GM10266 (cell line): ENCODE results near the gene RRM2.
"Not testable (repeated sequence)": the region's sequence is repeated elsewhere in the genome, so short reads cannot be mapped to it uniquely, and the experiment has no call there.

Experiments used
- DNase-seq: peaks from one replicate; pipeline ENCODE4 v3.0.0; 2012; ENCODE audit errors: extremely low spot score
- CTCF ChIP-seq: IDR thresholded peaks from 2 replicates; pipeline ENCODE4 v1.5.1; 2012; ENCODE audit warnings: mild to moderate bottlenecking, low read depth; ENCODE audit not compliant: control insufficient read depth, insufficient read depth; ENCODE audit errors: missing control alignments

The RRM2 gene

GRCh38 chr2:10091182-10091888 lies 31.2 kb upstream of the RRM2 start:
- no peak for DNase-seq
- peak; percentile 16 for TF ChIP-seq CTCF

- not testable (repeated sequence) for DNase-seq
Observed at GRCh38 chr2:10091889-10092244, 30.7 kb upstream of the RRM2 start.

DNA sequence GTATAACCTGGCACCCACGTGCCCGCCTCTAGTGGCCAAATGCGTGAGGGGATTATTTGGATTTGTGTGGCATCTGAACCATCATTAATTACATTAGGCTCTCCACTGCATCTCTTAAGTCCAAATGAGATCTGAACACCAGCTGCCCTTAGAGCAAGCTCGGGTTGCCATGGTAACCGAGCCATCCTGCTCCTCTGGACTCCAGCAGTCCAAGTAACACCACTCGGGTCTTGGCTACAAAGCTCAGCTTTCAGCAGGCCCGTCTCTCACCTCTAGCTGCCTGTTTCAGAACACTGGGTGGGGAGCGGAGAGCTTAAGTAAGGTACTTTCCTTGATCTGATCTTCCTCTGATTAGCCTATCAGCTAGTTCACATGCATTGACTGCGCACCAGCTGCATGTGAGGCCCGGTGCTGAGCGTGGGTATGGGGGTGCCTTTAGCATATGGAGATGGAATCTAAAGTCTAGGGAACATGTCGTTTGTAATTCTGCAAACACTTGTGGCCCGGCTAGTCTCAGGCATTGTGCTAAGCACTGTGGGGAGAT lies 28.2 kb upstream of the RRM2 start:
- no peak for DNase-seq
- no peak for TF ChIP-seq CTCF

DNA sequence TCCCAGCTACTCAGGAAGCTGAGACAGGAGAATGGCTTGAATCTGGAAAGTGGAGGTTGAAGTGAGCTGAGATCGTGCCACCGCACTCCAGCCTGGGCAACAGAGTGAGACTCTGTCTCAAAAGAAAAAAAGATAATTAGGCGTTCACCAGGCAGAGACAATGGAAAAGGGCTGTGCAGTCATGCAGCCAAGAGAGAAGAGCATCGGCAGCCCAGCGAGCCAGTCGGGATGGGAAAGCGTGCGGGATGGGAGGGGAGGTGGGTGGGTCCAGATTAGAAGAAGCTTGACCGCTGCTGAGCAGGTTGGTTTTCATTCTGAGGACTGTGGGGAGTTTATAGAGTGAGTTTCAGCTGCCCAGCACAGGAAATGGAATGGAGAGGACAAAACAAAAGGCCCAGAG lies 27.4 kb upstream of the RRM2 start:
- no peak for DNase-seq
- no peak for TF ChIP-seq CTCF

DNA sequence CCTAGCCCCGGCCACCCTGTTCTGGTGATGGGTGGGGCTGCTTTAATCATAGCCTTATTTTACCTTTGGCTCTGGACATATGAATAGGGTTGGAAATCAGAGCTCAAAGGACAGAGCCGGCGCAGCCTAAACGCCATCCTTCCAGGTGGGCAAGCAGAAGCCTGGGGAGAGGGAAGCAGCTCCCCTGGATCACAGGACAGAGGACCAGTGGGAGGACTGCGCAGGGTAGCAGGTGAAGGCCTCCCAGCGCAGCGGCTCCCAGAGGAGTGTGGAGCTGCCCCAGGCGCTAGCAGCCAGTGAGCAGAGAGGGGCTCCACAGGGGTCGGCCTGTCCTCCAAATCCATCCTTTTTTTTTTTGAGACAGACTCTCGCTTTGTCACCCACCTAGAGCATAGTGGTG lies 25.9 kb upstream of the RRM2 start:
- TF ChIP-seq CTCF: no peak
- no peak for DNase-seq

DNA sequence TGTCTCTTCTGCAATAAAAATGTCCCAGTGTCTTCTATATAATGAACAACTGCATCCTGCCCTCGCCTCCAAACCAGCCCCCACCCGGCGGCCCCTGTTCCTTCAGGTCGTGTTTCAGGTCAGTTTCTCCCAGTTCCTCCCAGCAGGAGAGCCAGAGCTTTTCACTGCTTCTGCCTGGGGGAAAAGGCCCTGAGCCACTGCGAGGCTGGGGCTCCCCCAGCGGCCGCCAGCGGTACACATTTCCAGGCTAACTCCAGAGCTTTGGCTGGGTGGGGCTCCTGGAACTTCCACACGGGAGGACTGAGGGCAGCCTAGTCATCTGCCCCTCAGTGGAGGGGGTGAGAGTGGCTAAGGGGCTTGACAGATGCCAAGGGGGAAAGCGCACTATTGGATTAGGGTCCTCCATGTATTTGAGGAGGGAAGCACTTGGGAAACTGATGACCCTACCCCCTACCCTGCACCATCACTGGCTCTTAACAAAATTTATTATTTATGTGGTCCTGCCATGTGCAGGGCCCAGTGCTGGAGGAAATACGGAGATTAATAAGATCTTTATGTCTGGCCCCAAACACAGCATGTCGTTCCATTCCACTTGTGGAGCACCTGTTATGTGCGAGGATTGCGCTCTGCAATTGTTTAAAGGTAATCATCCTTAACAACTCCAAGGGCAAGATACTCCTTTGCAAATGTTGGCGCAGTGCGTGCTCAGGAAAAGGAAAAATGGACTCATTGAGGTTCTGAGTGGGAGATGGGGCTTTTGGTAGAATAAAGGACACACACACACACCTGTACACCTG lies 25.0 kb upstream of the RRM2 start:
- TF ChIP-seq CTCF: peak; percentile 90
- DNase-seq: peak; percentile 75

DNA sequence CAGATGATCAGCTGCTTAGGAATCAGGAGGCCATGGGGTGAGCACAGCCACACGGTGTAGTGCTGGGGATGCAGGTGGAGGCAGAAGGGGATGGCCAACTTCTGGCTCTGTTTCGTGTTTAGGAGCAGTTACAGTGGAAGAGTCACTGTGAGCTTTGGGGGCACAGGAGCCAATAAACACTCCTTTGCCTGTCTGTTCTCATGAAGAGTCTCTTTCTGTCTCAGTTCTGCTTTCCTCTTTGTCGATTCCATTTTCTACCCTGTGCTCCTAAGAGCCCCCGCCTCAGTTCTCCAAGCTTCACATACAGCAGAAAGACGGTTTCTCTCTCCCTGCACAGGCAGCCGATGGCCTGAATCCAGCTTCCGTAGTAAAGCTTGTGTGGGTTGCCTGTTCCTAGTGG lies 21.0 kb upstream of the RRM2 start:
- no peak for TF ChIP-seq CTCF
- no peak for DNase-seq

DNA sequence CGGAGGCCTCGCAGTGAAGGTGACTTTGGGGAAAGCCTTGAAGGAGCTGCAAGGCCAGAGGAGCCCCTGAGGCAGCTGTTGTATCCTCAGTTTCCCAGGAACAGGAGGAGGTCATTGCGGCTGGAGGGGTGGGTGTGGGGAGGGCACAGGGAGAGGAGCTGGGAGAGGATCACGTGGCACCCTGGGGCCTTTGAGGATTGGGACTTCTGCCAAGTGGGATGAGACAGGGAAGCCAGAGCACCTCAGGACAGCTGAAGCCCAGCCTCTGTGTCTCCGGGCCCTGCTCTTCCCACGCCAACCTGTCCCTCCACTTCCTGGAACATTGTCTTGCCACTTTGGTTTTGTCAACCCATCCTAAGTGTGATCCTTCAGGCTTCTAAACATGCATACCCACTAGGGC lies 19.4 kb upstream of the RRM2 start:
- no peak for DNase-seq
- no peak for TF ChIP-seq CTCF

DNA sequence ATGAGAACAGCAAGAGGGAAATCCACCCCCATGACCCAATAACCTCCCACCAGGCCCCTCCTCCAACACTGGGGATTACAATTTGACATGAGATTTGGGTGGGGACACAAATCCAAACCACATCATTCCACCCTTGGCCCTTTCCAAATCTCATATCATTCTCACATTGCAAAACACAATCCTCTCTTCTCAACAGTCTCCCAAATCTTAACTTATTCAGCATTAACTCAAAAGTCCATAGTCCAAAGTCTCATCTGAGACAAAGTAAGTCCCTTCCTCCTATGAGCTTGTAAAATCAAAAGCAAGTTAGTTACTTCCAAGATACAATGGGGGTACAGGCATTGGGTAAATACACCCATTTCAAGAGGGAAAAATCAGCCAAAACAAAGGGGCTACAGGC lies 17.6 kb upstream of the RRM2 start:
- not testable (repeated sequence) for DNase-seq
